GM12874 (cell line): ENCODE results near the gene TAPT1.

Experiments
- CTCF ChIP-seq: IDR thresholded peaks from 2 replicates; pipeline ENCODE4 v1.5.1; 2011; ENCODE audit warnings: low read depth, mild to moderate bottlenecking, control low read depth, low read length, moderate library complexity; ENCODE audit not compliant: insufficient read depth

TAPT1 gene

GRCh38 chr4:16225863-16226815 lies at the start of gene TAPT1:
TAPT1 (minus strand) TSS chr4:16226471; CDS start chr4:16226457, 14 bp downstream.
- TF ChIP-seq CTCF = no peak

GRCh38 chr4:16271411-16271810 lies 45.1 kb upstream of the TAPT1 start:
- no peak for TF ChIP-seq CTCF

- TF ChIP-seq CTCF = no peak
Measured at GRCh38 chr4:16270454-16271328, 44.4 kb upstream of the TAPT1 start.

GRCh38 chr4:16269240-16269639 lies 43.0 kb upstream of the TAPT1 start:
- no peak for TF ChIP-seq CTCF

- no peak for TF ChIP-seq CTCF
Measured at GRCh38 chr4:16268290-16268689, 42.0 kb upstream of the TAPT1 start.

GRCh38 chr4:16267639-16268038 lies 41.4 kb upstream of the TAPT1 start:
- no peak for TF ChIP-seq CTCF

GRCh38 chr4:16265820-16266219 lies 39.5 kb upstream of the TAPT1 start:
- no peak for TF ChIP-seq CTCF
